Fibroblast of skin of left biceps (primary cell): ENCODE measurements around the gene LRPPRC.

ENCODE experiments used
- DNase-seq, 2 experiments: peaks; one replicate each; pipeline ENCODE4 v3.0.0-alpha.2; 2013; ENCODE audit warnings: low read depth in 2 of 2

Gene LRPPRC

GRCh38 chr2:43980902-43981301, 14.9 kb downstream of the LRPPRC start:
- no peak for DNase-seq

GRCh38 chr2:43977677-43978375, 18.0 kb downstream of the LRPPRC start:
- no peak for DNase-seq

GRCh38 chr2:43960921-43961320, 34.9 kb downstream of the LRPPRC start:
- DNase-seq = no peak

GRCh38 chr2:43958397-43959275, 37.2 kb downstream of the LRPPRC start:
- DNase-seq = no peak

- DNase-seq = no peak
These were observed 45.3 kb downstream of the LRPPRC start for GRCh38 chr2:43950383-43951008.

GRCh38 chr2:43948370-43948769, 47.4 kb downstream of the LRPPRC start:
- DNase-seq = no peak

GRCh38 chr2:43946685-43947084, 49.1 kb downstream of the LRPPRC start:
- no peak for DNase-seq

GRCh38 chr2:43945439-43945838, 50.4 kb downstream of the LRPPRC start:
- no peak for DNase-seq

GRCh38 chr2:43944915-43945314, 50.9 kb downstream of the LRPPRC start:
- DNase-seq = no peak

GRCh38 chr2:43943809-43944452, 51.9 kb downstream of the LRPPRC start:
- DNase-seq = no peak

GRCh38 chr2:43943323-43943722, 52.5 kb downstream of the LRPPRC start:
- no peak for DNase-seq

GRCh38 chr2:43942881-43943280, 52.9 kb downstream of the LRPPRC start:
- DNase-seq = no peak

- DNase-seq = no peak
These were observed 53.8 kb downstream of the LRPPRC start for GRCh38 chr2:43941966-43942365.

- DNase-seq = no peak
These were observed 54.4 kb downstream of the LRPPRC start for GRCh38 chr2:43941359-43941758.

GRCh38 chr2:43939695-43940256, 56.0 kb downstream of the LRPPRC start:
- DNase-seq = no peak

GRCh38 chr2:43937269-43937820, 58.4 kb downstream of the LRPPRC start:
- no peak for DNase-seq

GRCh38 chr2:43934567-43934966, 61.2 kb downstream of the LRPPRC start:
- no peak for DNase-seq

- no peak for DNase-seq
These were observed 64.5 kb downstream of the LRPPRC start for GRCh38 chr2:43931293-43931692.

- DNase-seq = no peak
These were observed 68.3 kb downstream of the LRPPRC start for GRCh38 chr2:43927442-43927841.

- DNase-seq = no peak
These were observed 70.4 kb downstream of the LRPPRC start for GRCh38 chr2:43925431-43925830.

GRCh38 chr2:43924463-43924862, 71.3 kb downstream of the LRPPRC start:
- DNase-seq = no peak
